Spleen (tissue), 11 donors: ENCODE results near the gene USP6. TPM values are rescaled to one million over a fixed set of nuclear protein-coding genes. Genes with fewer than 3 reads are reported as not detected.
"Not testable (repeated sequence)": the region's sequence is repeated elsewhere in the genome, so short reads cannot be mapped to it uniquely, and the experiment has no call there.

Experiments used
- DNase-seq: peaks from one replicate; pipeline ENCODE4 v3.0.0-alpha.2; 2020
- H3K27ac ChIP-seq, 8 donors: fragments of 200-600 bp; sonication (generic) in 7 of 8; 1 replicate in 4 of 8; 2 replicates in 4 of 8; pipeline versions ENCODE4 v1.5.0 to v1.8.0; 2016 to 2021; ENCODE audit warnings: inconsistent platforms in 4 of 8, mild to moderate bottlenecking in 4 of 8, moderate library complexity in 1 of 8
- H3K27me3 ChIP-seq, 7 donors: fragments of 200-600 bp; sonication (generic) in 6 of 7; replicated peaks in 1 of 7; 1 replicate in 4 of 7; 2 replicates in 3 of 7; pipeline versions ENCODE4 v1.5.0 to v1.8.0; 2016 to 2021; ENCODE audit warnings: inconsistent platforms in 3 of 7, mild to moderate bottlenecking in 1 of 7
- H3K36me3 ChIP-seq, 6 donors: fragments of 200-600 bp; sonication (generic) in 5 of 6; 1 replicate in 4 of 6; 2 replicates in 2 of 6; pipeline versions ENCODE4 v1.5.0 to v1.8.0; 2016 to 2021; ENCODE audit warnings: inconsistent platforms in 2 of 6
- H3K4me1 ChIP-seq, 6 donors: fragments of 200-600 bp; sonication (generic) in 5 of 6; 1 replicate in 3 of 6; 2 replicates in 3 of 6; pipeline versions ENCODE4 v1.5.0 to v1.8.0; 2016 to 2021; ENCODE audit warnings: inconsistent platforms in 3 of 6
- H3K4me3 ChIP-seq, 8 donors: fragments of 200-600 bp; sonication (generic) in 7 of 8; 1 replicate in 4 of 8; 2 replicates in 4 of 8; pipeline versions ENCODE4 v1.5.0 to v1.8.0; 2016 to 2021; ENCODE audit warnings: inconsistent platforms in 4 of 8, mild to moderate bottlenecking in 4 of 8, moderate library complexity in 2 of 8
- H3K9me3 ChIP-seq, 8 donors: fragments of 200-600 bp; sonication (generic) in 7 of 8; 1 replicate in 4 of 8; 2 replicates in 4 of 8; pipeline versions ENCODE4 v1.5.0 to v1.8.0; 2016 to 2021; ENCODE audit warnings: inconsistent platforms in 4 of 8
- CTCF ChIP-seq, 11 experiments: fragments of 200-600 bp in 7 of 11; fragments of 450-650 bp in 4 of 11; sonication (generic) in 4 of 11; IDR thresholded peaks in 8 of 11; conservative IDR thresholded peaks in 3 of 11; 1 replicate in 7 of 11; 2 replicates in 4 of 11; pipeline versions ENCODE4 v1.4.0 to v1.8.0; 2016 to 2021; ENCODE audit warnings: antibody characterized with exemption in 11 of 11, inconsistent platforms in 4 of 11, mild to moderate bottlenecking in 1 of 11
- POLR2A ChIP-seq, 3 donors: fragments of 450-650 bp; IDR thresholded peaks; one replicate each; pipeline ENCODE4 v1.5.1; 2017; ENCODE audit warnings: antibody characterized with exemption in 3 of 3, mild to moderate bottlenecking in 1 of 3
- POLR2AphosphoS5 ChIP-seq, 3 donors: sonication (generic); formaldehyde crosslinking; IDR thresholded peaks; one replicate each; pipeline ENCODE4 v1.5.1; 2017; ENCODE audit warnings: antibody characterized with exemption in 3 of 3
- WGBS, 5 donors: extraction: QIAGEN DNeasy Blood & Tissue Kit in 3 of 5; methylation state at CpG; one replicate each; pipeline versions ENCODE4 v1.1.5 to v1.1.7; 2013 to 2018; 5-methylcytosine and 5-hydroxymethylcytosine counted together
- intact Hi-C: fragments of 100-400 bp; cut with DNase I; formaldehyde crosslinking; loops from one replicate; pipeline ENCODE4 v1.15.0; 2023; ENCODE audit warnings: low total_unique reads
- polyA plus RNA-seq, 3 donors: library from polyadenylated mRNA; stranded (reverse); fragments of 200-250 nt; gene quantifications; one replicate each; pipeline ENCODE4 v1.2.1, GENCODE V29; 2013
- total RNA-seq, 7 donors: library from RNA; depleted of rRNA in 3 of 7; stranded (reverse); fragments of >200 nt in 3 of 7; fragmentation: NEBNext Ultra II Directional in 4 of 7; extraction: Animal tissue kit (Norgen Biotek cat#: 25700) in 4 of 7; gene quantifications; one replicate each; pipeline versions ENCODE4 v1.1.0 to v1.2.1, GENCODE V29; 2016 to 2021
- donor health status: healthy with polysubstance abuse.
- donor health status: DM: no; HTN: no; CAD: no; lungs with moderate emphysema.
- donor health status: DM: no; HTN: no; CAD: no.
- donor health status: Bipolar disorder and iron deficiency.
- donor health status: healthy.
- donor health status: DM: no; HTN: no; CAD: no.
- donor health status: DM: yes; HTN: yes; CAD: no.

Gene USP6
- total and polyA plus RNA-seq, 10 donors = 0.03 to 0.37 (median 0.13) TPM; not detected in 1

GRCh38 chr17:5209396-5209795 is 93.6 kb downstream of the USP6 start:
- H3K27me3 ChIP-seq = no peaks in the 10 kb centered on the region
- TF ChIP-seq POLR2AphosphoS5 (IDR thresholded peaks at IDR 0.05) (peak in 1 of 3 donors; percentile 4), CTCF (IDR thresholded peaks at IDR 0.05 in 8 of 11, conservative IDR thresholded peaks at IDR 0.05 in 3 of 11) (no peak), POLR2A (IDR thresholded peaks at IDR 0.05) (no peak)
- peaks cover 0 to 52% (median 6%) of the 10 kb centered on the region in 6 donors for H3K36me3 ChIP-seq
- H3K4me1 ChIP-seq = peaks cover 0 to 52% (median 37%) of the 10 kb centered on the region in 6 donors
- peak; percentile 30 for DNase-seq
- 89 to 95% (median 94%) methylated on average over 3 of the region's 3 CpGs for WGBS, 5 donors
- H3K4me3 ChIP-seq = no peak overlapping the region
- intact Hi-C loops = no loop called here
- H3K27ac ChIP-seq = peak overlapping the region in 7 of 8 donors; percentile 42 to 90 (median 75)
- peaks cover 0 to 4% (median 0%) of the 10 kb centered on the region in 8 donors for H3K9me3 ChIP-seq

GRCh38 chr17:5210091-5210490 is 94.3 kb downstream of the USP6 start:
- H3K27me3 ChIP-seq = no peaks in the 10 kb centered on the region

GRCh38 chr17:5210614-5211252 is 94.9 kb downstream of the USP6 start:
- H3K9me3 ChIP-seq = no peaks in the 10 kb centered on the region
- H3K36me3 ChIP-seq = peaks cover 0 to 66% (median 17%) of the 10 kb centered on the region in 6 donors
- DNase-seq = peak; percentile 61
- intact Hi-C loops = no loop called here
- peak overlapping the region in 7 of 8 donors; percentile 72 to 90 (median 75) for H3K27ac ChIP-seq
- H3K4me1 ChIP-seq = peaks cover 0 to 52% (median 37%) of the 10 kb centered on the region in 6 donors
- 64 to 79% (median 73%) methylated on average over 8 of the region's 8 CpGs for WGBS, 5 donors
- H3K27me3 ChIP-seq = no peaks in the 10 kb centered on the region
- H3K4me3 ChIP-seq = no peak overlapping the region
- TF ChIP-seq CTCF (IDR thresholded peaks at IDR 0.05 in 8 of 11, conservative IDR thresholded peaks at IDR 0.05 in 3 of 11) = no peak
- no peak for TF ChIP-seq POLR2A (IDR thresholded peaks at IDR 0.05)
- TF ChIP-seq POLR2AphosphoS5 (IDR thresholded peaks at IDR 0.05) = no peak

More at GRCh38 chr17:5210091-5210490, 94.3 kb downstream of the USP6 start:
- Histone ChIP-seq H3K27ac (peak overlapping the region in 7 of 8 donors; percentile 72 to 90 (median 75)), H3K36me3 (peaks cover 0 to 59% (median 12%) of the 10 kb centered on the region in 6 donors), H3K4me3 (no peak overlapping the region), H3K9me3 (peaks cover 0 to 4% (median 0%) of the 10 kb centered on the region in 8 donors), H3K4me1 (peaks cover 0 to 52% (median 37%) of the 10 kb centered on the region in 6 donors)
- DNase-seq = peak; percentile 80
- TF ChIP-seq POLR2AphosphoS5 (IDR thresholded peaks at IDR 0.05) = peak in 2 of 3 donors; percentile 76 to 87
- TF ChIP-seq POLR2A (IDR thresholded peaks at IDR 0.05) = no peak
- TF ChIP-seq CTCF (IDR thresholded peaks at IDR 0.05 in 8 of 11, conservative IDR thresholded peaks at IDR 0.05 in 3 of 11) = no peak
- 69 to 78% (median 72%) methylated on average over 5 of the region's 5 CpGs for WGBS, 5 donors
- intact Hi-C loops = no loop called here

GRCh38 chr17:5211458-5211857 is 95.6 kb downstream of the USP6 start:
- Histone ChIP-seq H3K27ac (peak overlapping the region; percentile 7 to 90 (median 74)), H3K9me3 (no peaks in the 10 kb centered on the region), H3K4me3 (no peak overlapping the region), H3K27me3 (no peaks in the 10 kb centered on the region), H3K36me3 (peaks cover 0 to 73% (median 22%) of the 10 kb centered on the region in 6 donors), H3K4me1 (peaks cover 0 to 52% (median 37%) of the 10 kb centered on the region in 6 donors)
- intact Hi-C loops = no loop called here
- no peak for TF ChIP-seq POLR2A (IDR thresholded peaks at IDR 0.05)
- TF ChIP-seq POLR2AphosphoS5 (IDR thresholded peaks at IDR 0.05) = no peak
- TF ChIP-seq CTCF (IDR thresholded peaks at IDR 0.05 in 8 of 11, conservative IDR thresholded peaks at IDR 0.05 in 3 of 11) = no peak
- 77 to 90% (median 84%) methylated on average over 7 of the region's 7 CpGs for WGBS, 5 donors
- peak; percentile 42 for DNase-seq

GRCh38 chr17:5217562-5217961 is 101.7 kb downstream of the USP6 start:
- H3K36me3 ChIP-seq = peaks cover 0 to 89% (median 36%) of the 10 kb centered on the region in 6 donors
- intact Hi-C loops, DNase-seq, H3K9me3 ChIP-seq, H3K27me3 ChIP-seq, H3K4me3 ChIP-seq: not testable (repeated sequence)
- peak overlapping the region in 1 of 8 donors; percentile 93 for H3K27ac ChIP-seq
- 93 to 100% (median 98%) methylated on average over 3 to 5 of the region's 5 CpGs for WGBS, 5 donors
- peaks cover 0 to 53% (median 29%) of the 10 kb centered on the region in 6 donors for H3K4me1 ChIP-seq
